ENCODE data around the gene SDR42E1. TPM values are rescaled to one million over a fixed set of nuclear protein-coding genes. Genes with fewer than 3 reads are reported as not detected.
"Not testable (repeated sequence)": the region's sequence is repeated elsewhere in the genome, so short reads cannot be mapped to it uniquely, and the experiment has no call there.

The SDR42E1 gene
- total RNA-seq, 2 experiments from 2014 or later = 11.4 to 12.5 TPM

GRCh38 chr16:82002831-82003230 is 8.4 kb downstream of the SDR42E1 start:
- Mint-ChIP-seq H3K27ac (no peak overlapping the region), H3K9me3 (no peaks in the 10 kb centered on the region), H3K27me3 (no peaks in the 10 kb centered on the region), H3K36me3 (peaks cover 32% of the 10 kb centered on the region), H3K4me1 (peaks cover 4% of the 10 kb centered on the region), H3K4me3 (no peak overlapping the region)
- no peak for DNase-seq

GRCh38 chr16:81997738-81998137 is 13.5 kb downstream of the SDR42E1 start:
- no peaks in the 10 kb centered on the region for H3K9me3 Mint-ChIP-seq
- H3K36me3 Mint-ChIP-seq = peaks cover 17% of the 10 kb centered on the region
- H3K27me3 Mint-ChIP-seq = no peaks in the 10 kb centered on the region
- DNase-seq = no peak
- H3K27ac Mint-ChIP-seq = no peak overlapping the region
- H3K4me1 Mint-ChIP-seq = peaks cover 2% of the 10 kb centered on the region
- no peak overlapping the region for H3K4me3 Mint-ChIP-seq

GRCh38 chr16:81996664-81997509 is 14.4 kb downstream of the SDR42E1 start:
- Mint-ChIP-seq H3K27ac (no peak overlapping the region), H3K36me3 (peaks cover 11% of the 10 kb centered on the region), H3K27me3 (no peaks in the 10 kb centered on the region), H3K4me3 (no peak overlapping the region), H3K4me1 (no peaks in the 10 kb centered on the region), H3K9me3 (no peaks in the 10 kb centered on the region)
- no peak for DNase-seq

DNA sequence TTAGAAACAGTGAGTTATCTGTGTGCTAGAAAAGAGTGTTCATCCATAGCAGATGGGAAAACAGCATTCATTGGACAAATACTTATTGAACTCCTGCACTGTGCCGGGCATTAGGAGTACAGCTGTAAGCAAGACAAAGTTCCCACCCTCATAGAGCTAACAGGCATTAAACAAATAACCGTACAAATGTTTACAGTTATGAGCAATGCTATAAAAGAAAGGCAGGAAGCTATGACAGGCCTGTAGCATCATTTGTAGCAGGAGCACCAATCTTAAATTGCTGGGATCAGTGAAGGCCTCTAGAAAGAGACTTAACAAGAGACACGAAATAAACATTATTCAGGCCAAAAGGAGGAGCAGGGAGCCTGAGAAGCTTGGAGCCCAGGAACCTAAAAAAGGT is 15.6 kb downstream of the SDR42E1 start:
- no peaks in the 10 kb centered on the region for H3K4me1 Mint-ChIP-seq

GRCh38 chr16:81994485-81994884 is 16.8 kb downstream of the SDR42E1 start:
- Mint-ChIP-seq H3K9me3 (no peaks in the 10 kb centered on the region), H3K27ac (no peak overlapping the region), H3K27me3 (no peaks in the 10 kb centered on the region), H3K4me3 (no peak overlapping the region), H3K4me1 (no peaks in the 10 kb centered on the region), H3K36me3 (peaks cover 8% of the 10 kb centered on the region)
- DNase-seq = no peak

More for the DNA sequence above, 15.6 kb downstream of the SDR42E1 start:
- Mint-ChIP-seq H3K4me3 (no peak overlapping the region), H3K27ac (no peak overlapping the region), H3K36me3 (peaks cover 8% of the 10 kb centered on the region), H3K9me3 (no peaks in the 10 kb centered on the region), H3K27me3 (no peaks in the 10 kb centered on the region)
- no peak for DNase-seq

GRCh38 chr16:81992859-81993258 is 18.4 kb downstream of the SDR42E1 start:
- H3K36me3 Mint-ChIP-seq = peaks cover 1% of the 10 kb centered on the region
- no peaks in the 10 kb centered on the region for H3K27me3 Mint-ChIP-seq
- H3K4me1 Mint-ChIP-seq = no peaks in the 10 kb centered on the region
- DNase-seq = no peak
- H3K4me3 Mint-ChIP-seq = no peak overlapping the region
- no peaks in the 10 kb centered on the region for H3K9me3 Mint-ChIP-seq
- H3K27ac Mint-ChIP-seq = no peak overlapping the region

DNA sequence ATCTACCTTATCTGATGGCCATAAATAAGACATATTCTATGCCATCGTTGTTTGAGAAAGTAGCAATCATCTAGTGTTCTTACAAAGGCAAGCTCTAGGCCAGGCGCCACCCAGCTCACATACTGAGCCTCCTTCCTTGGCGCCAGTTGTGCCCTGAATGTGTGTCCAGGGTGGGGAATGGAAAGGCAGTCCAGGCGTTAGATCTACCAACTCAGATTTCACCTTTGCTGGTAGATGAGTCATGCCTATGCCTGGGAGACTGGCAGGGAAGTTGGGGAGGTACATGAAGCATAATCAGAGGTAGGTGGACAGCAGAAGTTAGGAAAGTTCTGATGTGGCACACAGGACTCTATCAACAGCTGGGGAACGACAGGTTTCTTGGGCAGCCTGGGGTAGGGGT is 23.6 kb downstream of the SDR42E1 start:
- no peak for DNase-seq
- Mint-ChIP-seq H3K4me1 (no peaks in the 10 kb centered on the region), H3K27me3 (no peaks in the 10 kb centered on the region)

GRCh38 chr16:81987121-81987520 is 24.1 kb downstream of the SDR42E1 start:
- no peaks in the 10 kb centered on the region for H3K36me3 Mint-ChIP-seq
- H3K4me1 Mint-ChIP-seq = no peaks in the 10 kb centered on the region
- no peak for DNase-seq
- no peaks in the 10 kb centered on the region for H3K27me3 Mint-ChIP-seq
- H3K9me3 Mint-ChIP-seq = no peaks in the 10 kb centered on the region
- H3K4me3 Mint-ChIP-seq = no peak overlapping the region
- H3K27ac Mint-ChIP-seq = no peak overlapping the region

More for the DNA sequence above, 23.6 kb downstream of the SDR42E1 start:
- no peaks in the 10 kb centered on the region for H3K36me3 Mint-ChIP-seq
- H3K27ac Mint-ChIP-seq = no peak overlapping the region
- no peaks in the 10 kb centered on the region for H3K9me3 Mint-ChIP-seq
- no peak overlapping the region for H3K4me3 Mint-ChIP-seq

DNA sequence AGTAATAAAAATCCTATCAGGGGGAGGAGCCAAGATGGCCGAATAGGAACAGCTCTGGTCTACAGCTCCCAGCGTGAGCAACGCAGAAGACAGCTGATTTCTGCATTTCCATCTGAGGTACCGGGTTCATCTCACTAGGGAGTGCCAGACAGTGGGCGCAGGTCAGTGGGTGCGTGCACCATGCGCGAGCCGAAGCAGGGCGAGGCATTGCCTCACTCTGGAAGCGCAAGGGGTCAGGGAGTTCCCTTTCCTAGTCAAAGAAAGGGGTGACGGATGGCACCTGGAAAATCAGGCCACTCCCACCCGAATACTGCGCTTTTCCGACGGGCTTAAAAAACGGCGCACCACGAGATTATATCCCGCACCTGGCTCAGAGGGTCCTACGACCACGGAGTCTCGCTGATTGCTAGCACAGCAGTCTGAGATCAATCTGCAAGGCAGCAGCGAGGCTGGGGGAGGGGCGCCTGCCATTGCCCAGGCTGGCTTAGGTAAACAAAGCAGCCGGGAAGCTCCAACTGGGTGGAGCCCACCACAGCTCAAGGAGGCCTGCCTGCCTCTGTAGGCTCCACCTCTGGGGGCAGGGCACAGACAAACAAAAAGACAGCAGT is 33.8 kb downstream of the SDR42E1 start:
- not testable (repeated sequence) for DNase-seq, H3K27me3 Mint-ChIP-seq, H3K27ac Mint-ChIP-seq, H3K4me3 Mint-ChIP-seq, H3K4me1 Mint-ChIP-seq, H3K36me3 Mint-ChIP-seq
- peaks cover 14% of the 10 kb centered on the region for H3K9me3 Mint-ChIP-seq

GRCh38 chr16:81975637-81976036 is 35.6 kb downstream of the SDR42E1 start:
- peaks cover 18% of the 10 kb centered on the region for H3K27me3 Mint-ChIP-seq
- H3K4me3 Mint-ChIP-seq = no peak overlapping the region
- H3K9me3 Mint-ChIP-seq = peaks cover 25% of the 10 kb centered on the region
- no peak for DNase-seq
- H3K36me3 Mint-ChIP-seq = peaks cover 3% of the 10 kb centered on the region
- H3K27ac Mint-ChIP-seq = no peak overlapping the region
- H3K4me1 Mint-ChIP-seq = no peaks in the 10 kb centered on the region

DNA sequence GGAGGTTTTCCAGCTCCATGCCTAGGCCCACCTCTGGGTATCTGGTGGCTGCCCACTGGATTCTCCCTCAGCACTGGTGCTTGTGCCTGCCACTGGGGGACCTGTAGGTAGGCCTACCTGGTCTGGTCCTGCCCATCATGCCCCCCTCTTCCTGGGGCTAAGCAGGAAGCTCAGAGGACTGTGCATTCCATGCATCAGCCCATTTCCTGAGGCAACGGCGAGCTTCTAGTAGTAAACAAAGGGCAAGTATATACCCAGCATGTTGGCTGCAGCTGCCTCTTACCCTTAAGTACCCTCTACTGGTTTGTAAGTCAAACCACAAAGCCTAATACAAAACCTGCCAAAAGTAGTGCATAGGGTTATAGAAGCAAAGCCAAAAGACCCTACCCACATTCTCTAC is 37.5 kb downstream of the SDR42E1 start:
- no peak overlapping the region for H3K27ac Mint-ChIP-seq
- peaks cover 3% of the 10 kb centered on the region for H3K36me3 Mint-ChIP-seq
- DNase-seq = no peak
- no peak overlapping the region for H3K4me3 Mint-ChIP-seq
- no peaks in the 10 kb centered on the region for H3K4me1 Mint-ChIP-seq
- peaks cover 24% of the 10 kb centered on the region for H3K9me3 Mint-ChIP-seq
- peaks cover 23% of the 10 kb centered on the region for H3K27me3 Mint-ChIP-seq

DNA sequence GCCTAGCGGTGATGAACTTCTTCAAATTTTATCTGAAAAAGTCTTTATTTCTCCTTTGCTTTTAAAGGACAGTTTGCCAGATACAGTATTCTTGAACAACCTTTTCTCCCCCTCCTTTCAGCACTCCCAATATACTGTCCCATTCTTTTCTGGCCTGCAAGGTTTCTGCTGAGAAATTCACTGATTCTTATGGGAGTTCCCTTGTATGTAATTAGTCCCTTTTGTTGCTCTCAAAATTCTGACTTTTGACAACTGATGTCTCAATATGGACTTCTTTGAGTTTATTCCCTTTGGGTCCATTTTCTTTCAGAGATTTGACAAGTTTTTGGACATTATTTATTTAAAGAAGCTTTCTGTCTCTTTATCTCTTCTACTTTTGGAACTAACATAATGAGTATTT is 39.4 kb downstream of the SDR42E1 start:
- H3K27ac Mint-ChIP-seq = no peak overlapping the region
- H3K4me3 Mint-ChIP-seq = no peak overlapping the region

GRCh38 chr16:81967358-81967757 is 43.9 kb downstream of the SDR42E1 start:
- no peaks in the 10 kb centered on the region for H3K4me1 Mint-ChIP-seq
- H3K36me3 Mint-ChIP-seq = no peaks in the 10 kb centered on the region
- H3K9me3 Mint-ChIP-seq = peaks cover 11% of the 10 kb centered on the region
- H3K27ac Mint-ChIP-seq = no peak overlapping the region
- no peak overlapping the region for H3K4me3 Mint-ChIP-seq
- H3K27me3 Mint-ChIP-seq = peaks cover 32% of the 10 kb centered on the region
- DNase-seq = no peak

More for the DNA sequence above, 39.4 kb downstream of the SDR42E1 start:
- Mint-ChIP-seq H3K4me1 (no peaks in the 10 kb centered on the region), H3K9me3 (peaks cover 24% of the 10 kb centered on the region), H3K36me3 (peaks cover 3% of the 10 kb centered on the region), H3K27me3 (peaks cover 33% of the 10 kb centered on the region)
- no peak for DNase-seq

- Mint-ChIP-seq H3K9me3 (no peaks in the 10 kb centered on the region), H3K36me3 (no peaks in the 10 kb centered on the region), H3K4me1 (no peaks in the 10 kb centered on the region), H3K4me3 (no peak overlapping the region), H3K27me3 (peaks cover 13% of the 10 kb centered on the region), H3K27ac (no peak overlapping the region)
- DNase-seq = no peak
These were observed 46.5 kb downstream of the SDR42E1 start for GRCh38 chr16:81964808-81965207.

- Mint-ChIP-seq H3K4me3 (no peak overlapping the region), H3K27ac (no peak overlapping the region), H3K4me1 (no peaks in the 10 kb centered on the region), H3K36me3 (no peaks in the 10 kb centered on the region), H3K9me3 (peaks cover 8% of the 10 kb centered on the region), H3K27me3 (no peaks in the 10 kb centered on the region)
- DNase-seq = no peak
These were observed 54.9 kb downstream of the SDR42E1 start for GRCh38 chr16:81956213-81956948.
